H9 (cell line): ENCODE results near the gene CCDC57. TPM values are rescaled to one million over a fixed set of nuclear protein-coding genes. Genes with fewer than 3 reads are reported as not detected.
"Not testable (repeated sequence)": the region's sequence is repeated elsewhere in the genome, so short reads cannot be mapped to it uniquely, and the experiment has no call there.

Experiments
- DNase-seq: peaks from one replicate; pipeline ENCODE4 v3.0.0-alpha.2; 2017
- H2AFZ ChIP-seq: one replicate; pipeline ENCODE4 v1.6.1; 2013; ENCODE audit warnings: mild to moderate bottlenecking, low read length, control low read depth, moderate library complexity
- H2AK5ac ChIP-seq: 2 replicates; pipeline ENCODE4 v1.6.1; 2013; ENCODE audit warnings: low read length, control low read depth, mixed read lengths; ENCODE audit not compliant: insufficient read length
- H2BK120ac ChIP-seq: one replicate; pipeline ENCODE4 v1.6.1; 2013; ENCODE audit warnings: low read depth, mild to moderate bottlenecking, low read length, control low read depth, inconsistent platforms; ENCODE audit not compliant: poor library complexity, severe bottlenecking
- H2BK12ac ChIP-seq: 2 replicates; pipeline ENCODE4 v1.6.1; 2013; ENCODE audit warnings: low read length, control low read depth, mixed read lengths, low read depth; ENCODE audit not compliant: insufficient read length
- H2BK15ac ChIP-seq: 2 replicates; pipeline ENCODE4 v1.6.1; 2013; ENCODE audit warnings: low read depth, low read length, control low read depth
- H2BK20ac ChIP-seq: one replicate; pipeline ENCODE4 v1.6.1; 2013; ENCODE audit warnings: low read depth, mild to moderate bottlenecking, low read length, control low read depth, inconsistent platforms; ENCODE audit not compliant: poor library complexity, severe bottlenecking
- H2BK5ac ChIP-seq: 2 replicates; pipeline ENCODE4 v1.6.1; 2013; ENCODE audit warnings: low read length, control low read depth, mixed read lengths; ENCODE audit not compliant: insufficient read length
- H3K14ac ChIP-seq: 2 replicates; pipeline ENCODE4 v1.6.1; 2013; ENCODE audit warnings: low read length, control low read depth; ENCODE audit not compliant: insufficient read depth
- H3K18ac ChIP-seq: 2 replicates; pipeline ENCODE4 v1.6.1; 2013; ENCODE audit warnings: low read depth, mild to moderate bottlenecking, mixed read lengths, low read length, control low read depth; ENCODE audit not compliant: insufficient read length
- H3K23ac ChIP-seq: 2 replicates; pipeline ENCODE4 v1.6.1; 2013; ENCODE audit warnings: low read length, control low read depth, mixed read lengths, low read depth; ENCODE audit not compliant: insufficient read length
- H3K23me2 ChIP-seq: 2 replicates; pipeline ENCODE4 v1.6.1; 2013; ENCODE audit warnings: low read depth, mild to moderate bottlenecking, mixed read lengths, low read length, control low read depth; ENCODE audit not compliant: insufficient read length, poor library complexity, severe bottlenecking
- H3K27ac ChIP-seq: 2 replicates; pipeline ENCODE4 v1.5.1; 2013; ENCODE audit warnings: low read length, control low read depth, mixed read lengths, low read depth; ENCODE audit not compliant: insufficient read length
- H3K27me3 ChIP-seq: 2 replicates; pipeline ENCODE4 v1.6.1; 2013; ENCODE audit warnings: low read length, control low read depth, inconsistent platforms; ENCODE audit not compliant: insufficient read depth
- H3K4ac ChIP-seq: 2 replicates; pipeline ENCODE4 v1.6.1; 2013; ENCODE audit warnings: low read depth, mild to moderate bottlenecking, control low read depth, inconsistent platforms, low read length, moderate library complexity
- H3K4me1 ChIP-seq: 2 replicates; pipeline ENCODE4 v1.6.1; 2013; ENCODE audit warnings: low read length, control low read depth, inconsistent platforms; ENCODE audit not compliant: insufficient read depth
- H3K4me2 ChIP-seq: 2 replicates; pipeline ENCODE4 v1.6.1; 2013; ENCODE audit warnings: low read length, control low read depth, mixed read lengths; ENCODE audit not compliant: insufficient read length, insufficient read depth
- H3K56ac ChIP-seq: 2 replicates; pipeline ENCODE4 v1.6.1; 2013; ENCODE audit warnings: low read depth, mild to moderate bottlenecking, mixed read lengths, low read length, control low read depth; ENCODE audit not compliant: insufficient read length
- H3K79me1 ChIP-seq: 2 replicates; pipeline ENCODE4 v1.6.1; 2013; ENCODE audit warnings: low read depth, mild to moderate bottlenecking, moderate library complexity, low read length, control low read depth, inconsistent platforms; ENCODE audit not compliant: insufficient read depth, poor library complexity, severe bottlenecking
- H3K79me2 ChIP-seq: 2 replicates; pipeline ENCODE4 v1.6.1; 2013; ENCODE audit warnings: low read length, control low read depth, inconsistent platforms; ENCODE audit not compliant: insufficient read depth
- H3K9ac ChIP-seq: 2 replicates; pipeline ENCODE4 v1.6.1; 2013; ENCODE audit warnings: low read length, control low read depth, mixed read lengths; ENCODE audit not compliant: insufficient read length; ENCODE audit errors: extremely low read depth
- H3K9me3 ChIP-seq: one replicate; pipeline ENCODE4 v1.6.1; 2013; ENCODE audit warnings: low read depth, low read length, inconsistent platforms; ENCODE audit not compliant: control insufficient read depth
- H3T11ph ChIP-seq: one replicate; pipeline ENCODE4 v1.6.1; 2013; ENCODE audit warnings: mild to moderate bottlenecking, low read length, control low read depth, inconsistent platforms
- H4K20me1 ChIP-seq: one replicate; pipeline ENCODE4 v1.6.1; 2013; ENCODE audit not compliant: control insufficient read depth, insufficient read length, insufficient read depth
- H4K5ac ChIP-seq: 2 replicates; pipeline ENCODE4 v1.6.1; 2013; ENCODE audit warnings: low read depth, mild to moderate bottlenecking, mixed read lengths, low read length, control low read depth; ENCODE audit not compliant: insufficient read length
- H4K8ac ChIP-seq: replicated peaks from 2 replicates; pipeline ENCODE4 v1.6.1; 2013; ENCODE audit warnings: low read length, control low read depth, mixed read lengths, low read depth; ENCODE audit not compliant: insufficient read length
- H4K91ac ChIP-seq: 2 replicates; pipeline ENCODE4 v1.6.1; 2013; ENCODE audit warnings: low read depth, mild to moderate bottlenecking, moderate library complexity, mixed read lengths, low read length, control low read depth; ENCODE audit not compliant: insufficient read length
- H3K27ac Mint-ChIP-seq, 3 experiments: 2 replicates in 2 of 3; 3 replicates in 1 of 3; pipeline ENCODE4 v1.8.0; 2020 to 2021; ENCODE audit warnings: mixed read lengths in 3 of 3, mild to moderate bottlenecking in 1 of 3, moderate library complexity in 1 of 3
- H3K27me3 Mint-ChIP-seq: 2 replicates; pipeline ENCODE4 v1.8.0; 2021; ENCODE audit warnings: low read depth, mild to moderate bottlenecking, moderate library complexity, mixed read lengths
- H3K36me3 Mint-ChIP-seq, 3 experiments: 2 replicates in 2 of 3; 3 replicates in 1 of 3; pipeline ENCODE4 v1.8.0; 2020 to 2021; ENCODE audit warnings: low read depth in 3 of 3, mixed read lengths in 3 of 3; ENCODE audit not compliant: insufficient read depth in 1 of 3
- H3K4me1 Mint-ChIP-seq, 2 experiments: 2 replicates each; pipeline ENCODE4 v1.8.0; 2020; ENCODE audit warnings: mixed read lengths in 2 of 2
- H3K4me3 Mint-ChIP-seq, 2 experiments: 2 replicates in 1 of 2; 3 replicates in 1 of 2; pipeline ENCODE4 v1.8.0; 2020 to 2021; ENCODE audit warnings: mild to moderate bottlenecking in 2 of 2, mixed read lengths in 2 of 2, moderate library complexity in 1 of 2
- H3K9me3 Mint-ChIP-seq, 2 experiments: 2 replicates in 1 of 2; 3 replicates in 1 of 2; pipeline ENCODE4 v1.8.0; 2020; ENCODE audit warnings: mild to moderate bottlenecking in 2 of 2, mixed read lengths in 2 of 2, moderate library complexity in 1 of 2
- WGBS: extraction: QIAGEN DNeasy Blood & Tissue Kit; methylation state at CpG from one replicate; pipeline ENCODE4 v1.1.7; 2013; ENCODE audit warnings: missing lambda C conversion rate, low lambda C conversion rate, mixed read lengths; ENCODE audit not compliant: insufficient read length; ENCODE audit errors: extremely low coverage; 5-methylcytosine and 5-hydroxymethylcytosine counted together
- total RNA-seq: library from RNA; stranded (reverse); gene quantifications from 2 replicates; pipeline ENCODE4 v1.2.1, GENCODE V29; 2021
- TF ChIP-seq, protein P1 (sequence below): fragments of 200-600 bp; sonication (generic); conservative IDR thresholded peaks from 3 replicates; pipeline ENCODE4 v1.8.0; 2021; ENCODE audit warnings: antibody characterized with exemption, mild to moderate bottlenecking

The CCDC57 gene
- total RNA-seq, 1 experiment from 2014 or later: 11.0 TPM

DNA sequence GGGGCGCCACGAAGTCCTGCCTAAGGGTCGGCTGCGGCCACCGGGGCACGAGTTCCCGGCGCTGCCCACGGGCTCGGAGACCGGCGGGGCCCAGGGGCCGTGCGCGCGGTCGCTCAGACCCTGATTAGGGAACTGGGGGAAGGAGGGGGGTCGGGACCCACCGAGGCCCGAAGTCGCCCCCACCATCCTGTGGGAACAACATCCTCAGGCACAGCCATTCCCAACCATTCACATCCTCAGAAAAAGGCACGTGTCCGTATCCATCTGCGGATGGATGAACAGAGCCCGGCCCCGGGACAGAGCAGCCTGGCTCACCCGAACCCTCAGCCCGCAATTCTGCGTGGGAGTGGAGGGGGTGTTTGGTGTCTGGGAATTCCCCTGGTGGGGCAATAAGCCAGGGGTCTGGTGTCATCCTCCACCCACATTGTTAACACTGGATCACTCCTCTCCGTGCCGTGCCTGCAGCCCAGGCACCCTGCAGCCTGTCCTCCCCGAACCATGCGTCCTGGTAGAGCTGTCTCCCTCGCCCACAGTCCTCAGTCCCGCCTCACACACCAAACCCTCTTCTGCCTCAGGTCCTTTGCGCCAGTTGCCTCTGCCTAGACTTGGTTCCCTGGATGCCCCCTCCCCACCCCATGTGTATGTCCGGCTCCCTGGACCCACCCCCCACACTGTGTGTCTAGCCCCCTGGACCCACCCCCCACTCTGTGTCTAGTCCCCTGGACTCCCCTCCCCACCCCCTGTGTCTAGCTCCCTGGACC lies 789 bp upstream of the CCDC57 start:
- no peak overlapping the region for H2BK12ac ChIP-seq
- no peaks in the 10 kb centered on the region for H3K9me3 ChIP-seq
- no peak overlapping the region for H3K27ac ChIP-seq
- no peaks in the 10 kb centered on the region for H4K20me1 ChIP-seq
- no peak overlapping the region for H3K27ac Mint-ChIP-seq
- H3K23me2 ChIP-seq: peaks cover 7% of the 10 kb centered on the region
- H2AFZ ChIP-seq: no peak overlapping the region
- no peak overlapping the region for H2BK20ac ChIP-seq
- H3K14ac ChIP-seq: no peak overlapping the region
- no peak overlapping the region for H3K9ac ChIP-seq
- H2BK5ac ChIP-seq: no peak overlapping the region
- peak overlapping the region; percentile 63 to 85 for H3K4me3 Mint-ChIP-seq
- H3K4me2 ChIP-seq: peak overlapping the region; percentile 40
- no peaks in the 10 kb centered on the region for H3K79me2 ChIP-seq
- H3K4ac ChIP-seq: no peak overlapping the region
- no peak overlapping the region for H2AK5ac ChIP-seq
- H2BK120ac ChIP-seq: no peak overlapping the region
- peaks cover 34% of the 10 kb centered on the region for H3K27me3 Mint-ChIP-seq
- no peak overlapping the region for H4K5ac ChIP-seq
- no peak overlapping the region for H3K56ac ChIP-seq
- no peaks in the 10 kb centered on the region for H3K36me3 Mint-ChIP-seq
- no peak for DNase-seq
- peaks cover 4% of the 10 kb centered on the region for H3K27me3 ChIP-seq
- no peak overlapping the region for H4K8ac ChIP-seq
- no peak overlapping the region for H3T11ph ChIP-seq
- no peaks in the 10 kb centered on the region for H3K79me1 ChIP-seq
- no peaks in the 10 kb centered on the region; a peak in 1 of 5 replicates for H3K9me3 Mint-ChIP-seq
- WGBS: no CpG with 5 or more reads among the region's 37 CpGs
- H3K23ac ChIP-seq: no peak overlapping the region
- TF ChIP-seq, protein P1, sequence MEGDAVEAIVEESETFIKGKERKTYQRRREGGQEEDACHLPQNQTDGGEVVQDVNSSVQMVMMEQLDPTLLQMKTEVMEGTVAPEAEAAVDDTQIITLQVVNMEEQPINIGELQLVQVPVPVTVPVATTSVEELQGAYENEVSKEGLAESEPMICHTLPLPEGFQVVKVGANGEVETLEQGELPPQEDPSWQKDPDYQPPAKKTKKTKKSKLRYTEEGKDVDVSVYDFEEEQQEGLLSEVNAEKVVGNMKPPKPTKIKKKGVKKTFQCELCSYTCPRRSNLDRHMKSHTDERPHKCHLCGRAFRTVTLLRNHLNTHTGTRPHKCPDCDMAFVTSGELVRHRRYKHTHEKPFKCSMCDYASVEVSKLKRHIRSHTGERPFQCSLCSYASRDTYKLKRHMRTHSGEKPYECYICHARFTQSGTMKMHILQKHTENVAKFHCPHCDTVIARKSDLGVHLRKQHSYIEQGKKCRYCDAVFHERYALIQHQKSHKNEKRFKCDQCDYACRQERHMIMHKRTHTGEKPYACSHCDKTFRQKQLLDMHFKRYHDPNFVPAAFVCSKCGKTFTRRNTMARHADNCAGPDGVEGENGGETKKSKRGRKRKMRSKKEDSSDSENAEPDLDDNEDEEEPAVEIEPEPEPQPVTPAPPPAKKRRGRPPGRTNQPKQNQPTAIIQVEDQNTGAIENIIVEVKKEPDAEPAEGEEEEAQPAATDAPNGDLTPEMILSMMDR: no peak
- H2BK15ac ChIP-seq: no peak overlapping the region
- no peak overlapping the region for H3K18ac ChIP-seq
- no peaks in the 10 kb centered on the region for H3K4me1 ChIP-seq
- H4K91ac ChIP-seq: no peak overlapping the region
- H3K4me1 Mint-ChIP-seq: peaks cover 3 to 5% of the 10 kb centered on the region in 2 experiments

DNA sequence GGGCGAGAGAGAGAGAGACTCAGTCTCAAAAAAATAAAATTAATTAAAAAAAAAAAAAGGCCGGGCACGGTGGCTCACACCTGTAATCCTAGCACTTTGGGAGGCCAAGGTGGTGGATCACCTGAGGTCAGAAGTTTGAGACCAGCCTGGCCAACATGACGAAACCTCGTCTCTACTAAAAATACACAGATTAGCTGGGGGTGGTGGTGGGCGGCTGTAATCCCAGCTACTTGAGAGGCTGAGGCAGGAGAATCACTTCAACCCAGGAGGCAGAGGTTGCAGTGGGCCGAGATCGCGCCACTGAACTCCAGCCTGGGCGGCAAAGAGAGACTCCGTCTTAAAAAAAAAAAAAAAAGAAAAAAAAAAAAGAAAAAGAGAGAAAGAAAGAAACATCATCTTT lies 2.0 kb downstream of the CCDC57 start:
- not testable (repeated sequence) for H3K4me1 ChIP-seq, H3K4me3 Mint-ChIP-seq, H2BK20ac ChIP-seq, H3K79me1 ChIP-seq, H2BK5ac ChIP-seq, H3K79me2 ChIP-seq, H4K20me1 ChIP-seq, H3K23ac ChIP-seq, H3T11ph ChIP-seq, H3K4ac ChIP-seq, H2AK5ac ChIP-seq, H4K8ac ChIP-seq, H3K9me3 ChIP-seq, H3K36me3 Mint-ChIP-seq, H3K56ac ChIP-seq, H2BK120ac ChIP-seq, H3K9ac ChIP-seq, H3K27ac Mint-ChIP-seq, H3K27me3 ChIP-seq, H4K91ac ChIP-seq, H3K14ac ChIP-seq, H3K18ac ChIP-seq, H3K4me2 ChIP-seq, H3K23me2 ChIP-seq, H2BK15ac ChIP-seq, H3K9me3 Mint-ChIP-seq, DNase-seq, H2AFZ ChIP-seq, H2BK12ac ChIP-seq, H4K5ac ChIP-seq, H3K27ac ChIP-seq
- H3K4me1 Mint-ChIP-seq: peaks cover 9 to 13% of the 10 kb centered on the region in 2 experiments
- no CpG with 5 or more reads among the region's 11 CpGs for WGBS
- H3K27me3 Mint-ChIP-seq: peaks cover 33% of the 10 kb centered on the region
